Uterus (tissue), 2 donors: ENCODE measurements around the gene OR51B4.

Experiments used
- CTCF ChIP-seq, 4 experiments: fragments of 200-600 bp in 2 of 4; fragments of 450-650 bp in 2 of 4; sonication (generic) in 2 of 4; IDR thresholded peaks; one replicate each; pipeline ENCODE4 v1.5.1; 2016 to 2019; ENCODE audit warnings: antibody characterized with exemption in 4 of 4, mild to moderate bottlenecking in 2 of 4, moderate library complexity in 1 of 4
- POLR2A ChIP-seq, 2 donors: fragments of 450-650 bp; IDR thresholded peaks; one replicate each; pipeline ENCODE4 v1.6.1; 2016; ENCODE audit warnings: antibody characterized with exemption in 2 of 2, mild to moderate bottlenecking in 1 of 2, moderate library complexity in 1 of 2

- TF ChIP-seq CTCF (IDR thresholded peaks at IDR 0.05) (no peak), POLR2A (IDR thresholded peaks at IDR 0.05) (no peak)
Observed at GRCh38 chr11:5269715-5270147, 32.0 kb downstream of the OR51B4 start, which contains the start of gene HBE1.
